Tibial nerve (tissue), 4 donors: ENCODE measurements around the gene PRAC2. TPM values are rescaled to one million over a fixed set of nuclear protein-coding genes. Genes with fewer than 3 reads are reported as not detected.

Experiments used
- DNase-seq, 2 donors: peaks; one replicate each; pipeline ENCODE4 v3.0.0-alpha.2; 2019; ENCODE audit warnings: low spot score in 2 of 2
- H3K27ac ChIP-seq, 4 donors: fragments of 200-600 bp; sonication (generic) in 3 of 4; one replicate each; pipeline ENCODE4 v1.5.1; 2017 to 2019; ENCODE audit warnings: mild to moderate bottlenecking in 1 of 4
- H3K27me3 ChIP-seq, 2 donors: fragments of 200-600 bp; sonication (generic) in 1 of 2; one replicate each; pipeline versions ENCODE4 v1.5.1 to v1.6.0; 2017 to 2019
- H3K36me3 ChIP-seq, 3 donors: fragments of 200-600 bp; sonication (generic); one replicate each; pipeline ENCODE4 v1.5.1; 2018 to 2019
- H3K4me1 ChIP-seq, 4 donors: fragments of 200-600 bp; sonication (generic) in 3 of 4; one replicate each; pipeline ENCODE4 v1.5.1; 2017 to 2019
- H3K4me3 ChIP-seq, 4 donors: fragments of 200-600 bp; sonication (generic) in 3 of 4; one replicate each; pipeline ENCODE4 v1.5.1; 2017 to 2019; ENCODE audit warnings: mild to moderate bottlenecking in 1 of 4, moderate library complexity in 1 of 4
- H3K9me3 ChIP-seq, 4 donors: fragments of 200-600 bp; sonication (generic) in 3 of 4; one replicate each; pipeline ENCODE4 v1.5.1; 2017 to 2019
- EP300 ChIP-seq, 2 donors: sonication (generic); formaldehyde crosslinking; IDR thresholded peaks; one replicate each; pipeline ENCODE4 v1.6.1; 2017; ENCODE audit warnings: antibody characterized with exemption in 2 of 2, mild to moderate bottlenecking in 1 of 2
- POLR2A ChIP-seq, 2 donors: fragments of 450-650 bp; IDR thresholded peaks; one replicate each; pipeline ENCODE4 v1.6.1; 2017; ENCODE audit warnings: antibody characterized with exemption in 2 of 2, mild to moderate bottlenecking in 2 of 2, moderate library complexity in 2 of 2
- WGBS, 2 donors: methylation state at CpG; one replicate each; pipeline ENCODE4 v1.1.5; 2018; 5-methylcytosine and 5-hydroxymethylcytosine counted together
- total RNA-seq, 4 donors: library from RNA; depleted of rRNA; stranded (reverse); fragments of >200 nt; gene quantifications; one replicate each; pipeline ENCODE4 v1.1.0, GENCODE V29; 2016
- TF ChIP-seq, protein P1 (sequence below), 5 experiments: fragments of 200-600 bp in 3 of 5; fragments of 450-650 bp in 2 of 5; sonication (generic) in 3 of 5; IDR thresholded peaks; one replicate each; pipeline ENCODE4 v1.5.1; 2016 to 2019; ENCODE audit warnings: antibody characterized with exemption in 5 of 5, mild to moderate bottlenecking in 3 of 5, moderate library complexity in 2 of 5

Gene PRAC2
- total RNA-seq, 4 donors from 2014 or later, result not detected

DNA sequence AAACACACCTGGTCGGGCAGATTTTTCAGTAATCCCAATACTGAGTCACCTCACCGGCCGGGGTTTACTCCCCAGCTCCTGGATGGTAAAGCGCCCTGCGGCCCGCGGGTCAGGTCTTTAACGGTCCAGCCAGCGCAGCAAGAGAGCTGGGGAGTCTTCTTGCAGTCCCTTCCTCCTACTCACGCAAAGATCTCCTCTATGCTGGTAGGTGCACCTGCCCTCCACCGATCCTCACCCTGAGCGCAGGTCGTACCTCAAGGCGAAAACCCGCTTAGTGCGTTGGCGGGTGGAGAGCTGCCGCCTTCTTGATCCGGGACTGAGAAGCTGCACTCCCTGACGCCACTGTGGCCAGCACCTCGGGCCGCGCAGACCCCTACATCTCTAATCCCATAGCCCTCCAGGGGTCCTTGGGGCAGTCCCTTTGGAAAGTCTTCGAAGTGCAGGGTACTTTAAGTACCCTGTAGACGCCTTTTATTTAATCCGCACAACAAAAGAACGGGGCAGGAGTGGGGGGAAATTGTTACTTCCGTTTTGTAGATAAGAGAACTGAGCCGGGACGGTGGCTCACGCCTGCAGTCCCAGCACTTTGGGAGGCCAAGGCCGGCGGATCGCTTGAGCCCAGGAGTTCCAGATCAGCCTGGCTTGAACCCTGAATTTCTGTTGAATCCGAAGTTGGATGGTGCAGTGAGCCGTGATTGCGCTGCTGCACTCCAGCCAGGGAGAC is 16.0 kb downstream of the PRAC2 start:
- peaks cover 0 to 8% (median under 1%) of the 10 kb centered on the region in 4 donors for H3K4me1 ChIP-seq
- no peaks in the 10 kb centered on the region for H3K36me3 ChIP-seq
- TF ChIP-seq POLR2A (IDR thresholded peaks at IDR 0.05), result no peak
- no peak for TF ChIP-seq EP300 (IDR thresholded peaks at IDR 0.05)
- TF ChIP-seq, protein P1, sequence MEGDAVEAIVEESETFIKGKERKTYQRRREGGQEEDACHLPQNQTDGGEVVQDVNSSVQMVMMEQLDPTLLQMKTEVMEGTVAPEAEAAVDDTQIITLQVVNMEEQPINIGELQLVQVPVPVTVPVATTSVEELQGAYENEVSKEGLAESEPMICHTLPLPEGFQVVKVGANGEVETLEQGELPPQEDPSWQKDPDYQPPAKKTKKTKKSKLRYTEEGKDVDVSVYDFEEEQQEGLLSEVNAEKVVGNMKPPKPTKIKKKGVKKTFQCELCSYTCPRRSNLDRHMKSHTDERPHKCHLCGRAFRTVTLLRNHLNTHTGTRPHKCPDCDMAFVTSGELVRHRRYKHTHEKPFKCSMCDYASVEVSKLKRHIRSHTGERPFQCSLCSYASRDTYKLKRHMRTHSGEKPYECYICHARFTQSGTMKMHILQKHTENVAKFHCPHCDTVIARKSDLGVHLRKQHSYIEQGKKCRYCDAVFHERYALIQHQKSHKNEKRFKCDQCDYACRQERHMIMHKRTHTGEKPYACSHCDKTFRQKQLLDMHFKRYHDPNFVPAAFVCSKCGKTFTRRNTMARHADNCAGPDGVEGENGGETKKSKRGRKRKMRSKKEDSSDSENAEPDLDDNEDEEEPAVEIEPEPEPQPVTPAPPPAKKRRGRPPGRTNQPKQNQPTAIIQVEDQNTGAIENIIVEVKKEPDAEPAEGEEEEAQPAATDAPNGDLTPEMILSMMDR (IDR thresholded peaks at IDR 0.05), result no peak
- WGBS, 2 donors, result 4 to 6% methylated on average over 28 to 37 of the region's 37 CpGs
- peaks cover 0 to 100% of the 10 kb centered on the region in 2 donors for H3K27me3 ChIP-seq
- no peak overlapping the region for H3K4me3 ChIP-seq
- H3K27ac ChIP-seq, result no peak overlapping the region
- no peaks in the 10 kb centered on the region for H3K9me3 ChIP-seq
- DNase-seq, result no peak

DNA sequence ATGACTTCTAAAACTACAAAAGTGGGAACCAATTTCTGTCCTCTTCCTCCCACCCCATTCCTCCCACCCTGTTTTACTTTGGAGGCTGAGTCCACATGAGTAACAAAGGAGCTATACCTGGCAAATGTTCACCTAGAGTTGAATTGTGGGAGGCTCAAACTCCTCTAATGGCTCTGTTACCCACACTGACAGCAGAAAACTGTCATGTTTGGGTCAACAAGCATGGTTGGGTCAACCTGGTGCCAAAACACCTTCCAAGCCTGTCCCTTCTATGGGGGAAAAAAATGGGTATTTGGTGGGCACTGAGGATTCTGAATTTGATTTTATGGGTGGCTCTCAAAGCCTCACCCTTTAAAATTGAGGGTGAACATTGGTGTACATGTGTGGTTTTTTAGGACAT is 17.6 kb downstream of the PRAC2 start:
- no peaks in the 10 kb centered on the region for H3K36me3 ChIP-seq
- H3K4me1 ChIP-seq, result peaks cover 0 to 8% (median 0%) of the 10 kb centered on the region in 4 donors
- no peaks in the 10 kb centered on the region for H3K9me3 ChIP-seq
- no peak for DNase-seq
- H3K4me3 ChIP-seq, result no peak overlapping the region
- H3K27me3 ChIP-seq, result peaks cover 0 to 100% of the 10 kb centered on the region in 2 donors
- no peak for TF ChIP-seq POLR2A (IDR thresholded peaks at IDR 0.05)
- TF ChIP-seq EP300 (IDR thresholded peaks at IDR 0.05), result no peak
- TF ChIP-seq, protein P1 (IDR thresholded peaks at IDR 0.05), result no peak
- H3K27ac ChIP-seq, result no peak overlapping the region

DNA sequence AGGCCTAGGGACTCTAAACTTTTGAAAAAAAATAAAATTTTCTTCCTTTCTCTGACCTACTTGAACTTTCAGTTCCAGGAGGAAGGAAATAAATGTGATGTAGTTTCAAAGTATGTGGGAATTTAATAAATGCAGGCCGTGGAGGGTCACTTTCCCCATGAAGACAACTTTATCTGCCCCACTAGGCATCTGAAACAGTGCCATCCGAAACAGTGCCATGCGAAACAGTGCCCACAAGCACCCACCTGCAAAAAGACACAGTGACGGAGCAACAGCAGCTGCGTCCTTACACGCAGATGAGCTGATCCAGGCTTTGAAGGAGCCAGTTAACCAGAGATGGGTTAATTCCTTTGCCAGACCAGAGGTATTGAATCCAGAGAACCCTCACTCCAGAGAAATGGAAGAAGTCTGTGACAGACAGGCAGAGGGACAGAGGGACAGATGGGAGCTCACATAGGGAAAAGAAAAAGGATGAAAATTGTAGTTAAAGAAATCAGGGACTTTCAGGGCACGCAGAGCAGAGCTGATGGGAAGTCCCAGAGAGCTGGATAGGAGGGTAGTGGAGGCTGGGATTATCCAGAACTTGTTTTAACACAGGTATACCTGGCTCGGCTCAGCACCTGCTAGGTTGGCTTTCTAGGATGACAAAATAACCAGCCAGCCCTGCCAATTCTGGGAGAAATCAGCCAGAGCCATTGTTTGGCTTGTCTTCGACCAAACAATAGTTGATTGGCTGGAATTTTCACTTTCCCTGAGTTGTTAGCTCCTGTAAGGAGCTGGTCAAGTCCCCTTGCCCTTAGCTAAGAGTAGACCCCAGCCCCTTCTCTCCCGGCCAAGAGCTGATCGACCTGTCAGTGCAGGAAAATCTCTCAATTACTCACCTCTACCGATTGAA is 22.6 kb downstream of the PRAC2 start:
- Histone ChIP-seq H3K4me1 (peaks cover 0 to 15% (median 0%) of the 10 kb centered on the region in 4 donors), H3K4me3 (no peak overlapping the region), H3K36me3 (no peaks in the 10 kb centered on the region), H3K9me3 (no peaks in the 10 kb centered on the region), H3K27me3 (peaks cover 11 to 100% of the 10 kb centered on the region in 2 donors), H3K27ac (no peak overlapping the region)
- TF ChIP-seq EP300 (IDR thresholded peaks at IDR 0.05) (no peak), POLR2A (IDR thresholded peaks at IDR 0.05) (no peak)
- TF ChIP-seq, protein P1 (IDR thresholded peaks at IDR 0.05), result no peak
- no peak for DNase-seq
- 17 to 23% methylated on average over 12 of the region's 12 CpGs for WGBS, 2 donors

DNA sequence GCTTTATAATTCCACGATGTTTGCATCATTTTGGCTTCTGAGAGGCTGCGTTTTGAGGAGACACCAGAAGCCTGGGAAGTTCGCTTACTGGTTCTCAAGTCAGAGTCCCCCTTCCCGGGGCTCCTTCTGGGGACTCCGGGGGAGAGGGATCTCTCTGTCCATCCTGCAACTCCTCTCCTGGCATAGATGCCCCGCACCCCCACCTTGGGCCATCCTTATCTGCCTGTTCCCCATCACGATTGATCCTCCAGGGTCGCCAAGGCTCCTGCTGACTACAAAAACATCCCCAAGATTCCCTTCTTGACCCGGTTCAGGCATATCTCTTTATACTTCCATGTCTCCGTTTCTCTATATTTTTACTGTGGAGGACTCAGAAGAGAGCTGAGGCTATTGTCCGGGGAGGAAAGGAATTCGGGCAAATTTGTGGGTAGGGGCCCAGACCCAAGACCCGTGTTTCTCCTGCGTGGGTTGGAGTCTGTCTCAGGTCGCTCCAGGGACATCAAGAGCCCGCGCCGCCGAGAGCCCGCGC is 24.0 kb downstream of the PRAC2 start:
- Histone ChIP-seq H3K9me3 (no peaks in the 10 kb centered on the region), H3K4me1 (peaks cover 0 to 15% (median 0%) of the 10 kb centered on the region in 4 donors), H3K27me3 (peaks cover 12 to 100% of the 10 kb centered on the region in 2 donors), H3K4me3 (no peak overlapping the region), H3K27ac (no peak overlapping the region), H3K36me3 (no peaks in the 10 kb centered on the region)
- TF ChIP-seq POLR2A (IDR thresholded peaks at IDR 0.05) (no peak), EP300 (IDR thresholded peaks at IDR 0.05) (no peak)
- TF ChIP-seq, protein P1 (IDR thresholded peaks at IDR 0.05), result no peak
- no peak for DNase-seq
- WGBS, 2 donors, result 3% methylated on average over 20 to 21 of the region's 21 CpGs
